Lower lobe of right lung (tissue), 2 donors: ENCODE data around the gene ATP1A4. TPM values are rescaled to one million over a fixed set of nuclear protein-coding genes. Genes with fewer than 3 reads are reported as not detected.
A peak's percentile ranks its signal among the peaks of the same experiment; 100 is the strongest.

Experiments
- ATAC-seq, 2 donors: fragments of 200-7000 bp; cut with Tn5 transposase; one replicate each; pipeline ENCODE4 v1.9.1; 2020 to 2022; ENCODE audit warnings: mild to moderate bottlenecking in 2 of 2, moderate library complexity in 2 of 2
- DNase-seq: peaks from one replicate; pipeline ENCODE4 v3.0.0-alpha.2; 2020
- H3K27ac ChIP-seq: fragments of 200-600 bp; one replicate; pipeline ENCODE4 v1.8.0; 2022
- H3K27me3 ChIP-seq: fragments of 200-600 bp; one replicate; pipeline ENCODE4 v1.8.0; 2022; ENCODE audit warnings: low read depth
- H3K36me3 ChIP-seq: fragments of 200-600 bp; one replicate; pipeline ENCODE4 v1.8.0; 2022; ENCODE audit warnings: mild to moderate bottlenecking
- H3K4me1 ChIP-seq: fragments of 200-600 bp; one replicate; pipeline ENCODE4 v1.8.0; 2022
- H3K4me3 ChIP-seq: fragments of 200-600 bp; one replicate; pipeline ENCODE4 v1.8.0; 2022; ENCODE audit warnings: mild to moderate bottlenecking
- H3K9me3 ChIP-seq: fragments of 200-600 bp; one replicate; pipeline ENCODE4 v1.8.0; 2022
- intact Hi-C: fragments of 100-400 bp; cut with DNase I; formaldehyde crosslinking; loops from one replicate; pipeline ENCODE4 v1.11.0; 2022
- total RNA-seq: library from RNA; stranded (reverse); fragmentation: NEBNext Ultra II Directional; extraction: Animal tissue kit (Norgen Biotek cat#: 25700); gene quantifications from one replicate; pipeline ENCODE4 v1.2.1, GENCODE V29; 2021
- TF ChIP-seq, protein P1 (sequence below): fragments of 200-600 bp; IDR thresholded peaks from one replicate; pipeline ENCODE4 v1.8.0; 2022; ENCODE audit warnings: antibody characterized with exemption, mild to moderate bottlenecking
- donor health status: DM: no; HTN: yes; CAD: no; lungs with severe emphysema.

Gene ATP1A4
- total RNA-seq, 1 donor from 2014 or later = 1.1 TPM

DNA sequence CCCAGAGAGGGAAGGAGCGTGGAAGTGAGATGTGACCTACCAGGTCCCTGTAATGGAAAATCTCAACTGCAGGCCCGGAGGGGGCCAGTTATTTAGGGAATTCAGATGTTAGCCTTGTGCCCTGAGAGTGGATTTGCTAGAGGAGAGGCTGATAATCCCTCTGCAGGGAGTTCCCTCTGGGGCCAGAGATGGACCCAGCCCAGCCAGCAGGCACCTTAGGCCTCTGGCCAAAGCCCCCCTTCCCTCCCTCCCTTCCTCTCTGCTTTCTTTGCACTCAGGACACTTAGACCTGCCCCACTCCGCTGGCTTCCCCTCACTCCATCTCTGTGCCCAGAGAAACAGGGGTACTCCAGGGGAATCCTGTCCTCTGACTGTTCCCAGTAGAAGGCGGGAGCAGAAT, 37.3 kb upstream of the ATP1A4 start:
- Histone ChIP-seq H3K27ac (no peak overlapping the region), H3K9me3 (no peaks in the 10 kb centered on the region), H3K4me3 (no peak overlapping the region), H3K4me1 (no peaks in the 10 kb centered on the region), H3K27me3 (peaks cover 9% of the 10 kb centered on the region), H3K36me3 (no peaks in the 10 kb centered on the region)
- TF ChIP-seq, protein P1, sequence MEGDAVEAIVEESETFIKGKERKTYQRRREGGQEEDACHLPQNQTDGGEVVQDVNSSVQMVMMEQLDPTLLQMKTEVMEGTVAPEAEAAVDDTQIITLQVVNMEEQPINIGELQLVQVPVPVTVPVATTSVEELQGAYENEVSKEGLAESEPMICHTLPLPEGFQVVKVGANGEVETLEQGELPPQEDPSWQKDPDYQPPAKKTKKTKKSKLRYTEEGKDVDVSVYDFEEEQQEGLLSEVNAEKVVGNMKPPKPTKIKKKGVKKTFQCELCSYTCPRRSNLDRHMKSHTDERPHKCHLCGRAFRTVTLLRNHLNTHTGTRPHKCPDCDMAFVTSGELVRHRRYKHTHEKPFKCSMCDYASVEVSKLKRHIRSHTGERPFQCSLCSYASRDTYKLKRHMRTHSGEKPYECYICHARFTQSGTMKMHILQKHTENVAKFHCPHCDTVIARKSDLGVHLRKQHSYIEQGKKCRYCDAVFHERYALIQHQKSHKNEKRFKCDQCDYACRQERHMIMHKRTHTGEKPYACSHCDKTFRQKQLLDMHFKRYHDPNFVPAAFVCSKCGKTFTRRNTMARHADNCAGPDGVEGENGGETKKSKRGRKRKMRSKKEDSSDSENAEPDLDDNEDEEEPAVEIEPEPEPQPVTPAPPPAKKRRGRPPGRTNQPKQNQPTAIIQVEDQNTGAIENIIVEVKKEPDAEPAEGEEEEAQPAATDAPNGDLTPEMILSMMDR = no peak
- intact Hi-C loops = no loop called here
- no peak for DNase-seq
- ATAC-seq = no peak

DNA sequence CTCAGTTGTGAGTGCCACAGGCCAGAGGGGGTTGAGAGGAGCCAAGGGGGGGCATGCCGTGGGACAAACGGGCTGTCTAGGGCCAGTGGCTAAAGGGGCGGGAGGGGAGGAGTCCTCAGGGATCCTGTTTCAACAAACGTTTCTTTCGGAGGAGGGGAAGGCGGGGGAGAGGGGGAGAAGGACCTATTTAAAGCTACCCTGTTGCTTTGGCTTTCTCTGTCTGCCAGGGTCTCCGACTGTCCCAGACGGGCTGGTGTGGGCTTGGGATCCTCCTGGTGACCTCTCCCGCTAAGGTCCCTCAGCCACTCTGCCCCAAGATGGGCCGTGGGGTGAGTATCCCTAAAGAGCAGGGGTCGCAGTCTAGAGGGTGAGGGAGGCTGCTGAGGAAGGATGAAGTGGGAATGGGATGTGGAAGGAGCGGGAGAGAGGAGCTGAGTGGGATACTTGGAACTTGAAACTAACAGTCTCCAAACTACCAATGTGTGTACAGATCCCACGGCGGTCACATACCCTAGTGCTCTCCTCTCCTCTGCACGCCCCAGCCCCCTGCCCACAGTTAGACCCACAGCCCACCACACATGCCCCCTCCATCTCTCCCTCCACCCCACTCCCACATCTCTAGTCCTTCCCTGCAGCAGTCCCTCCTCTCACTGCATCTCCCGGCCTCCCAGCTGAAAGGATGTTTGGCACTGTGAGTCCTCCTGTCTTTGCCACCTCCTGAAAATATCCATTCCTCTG, 35.7 kb upstream of the ATP1A4 start, which contains the start of gene ATP1A2:
TSS of gene ATP1A2 (plus strand) at position 215 of the 738 bp plus-strand sequence. CDS start at position 318, 103 bp downstream.
- DNase-seq (no peak), ATAC-seq (peak in 1 of 2 donors; percentile 18)
- Histone ChIP-seq H3K9me3 (no peaks in the 10 kb centered on the region), H3K27ac (no peak within 1 kb of the TSS), H3K4me1 (no peaks in the 10 kb centered on the region), H3K36me3 (no peaks in the 10 kb centered on the region), H3K4me3 (peak within 1 kb of the TSS; percentile 1), H3K27me3 (peaks cover 5% of the 10 kb centered on the region)
- intact Hi-C loops = no loop called here
- TF ChIP-seq, protein P1 = no peak

DNA sequence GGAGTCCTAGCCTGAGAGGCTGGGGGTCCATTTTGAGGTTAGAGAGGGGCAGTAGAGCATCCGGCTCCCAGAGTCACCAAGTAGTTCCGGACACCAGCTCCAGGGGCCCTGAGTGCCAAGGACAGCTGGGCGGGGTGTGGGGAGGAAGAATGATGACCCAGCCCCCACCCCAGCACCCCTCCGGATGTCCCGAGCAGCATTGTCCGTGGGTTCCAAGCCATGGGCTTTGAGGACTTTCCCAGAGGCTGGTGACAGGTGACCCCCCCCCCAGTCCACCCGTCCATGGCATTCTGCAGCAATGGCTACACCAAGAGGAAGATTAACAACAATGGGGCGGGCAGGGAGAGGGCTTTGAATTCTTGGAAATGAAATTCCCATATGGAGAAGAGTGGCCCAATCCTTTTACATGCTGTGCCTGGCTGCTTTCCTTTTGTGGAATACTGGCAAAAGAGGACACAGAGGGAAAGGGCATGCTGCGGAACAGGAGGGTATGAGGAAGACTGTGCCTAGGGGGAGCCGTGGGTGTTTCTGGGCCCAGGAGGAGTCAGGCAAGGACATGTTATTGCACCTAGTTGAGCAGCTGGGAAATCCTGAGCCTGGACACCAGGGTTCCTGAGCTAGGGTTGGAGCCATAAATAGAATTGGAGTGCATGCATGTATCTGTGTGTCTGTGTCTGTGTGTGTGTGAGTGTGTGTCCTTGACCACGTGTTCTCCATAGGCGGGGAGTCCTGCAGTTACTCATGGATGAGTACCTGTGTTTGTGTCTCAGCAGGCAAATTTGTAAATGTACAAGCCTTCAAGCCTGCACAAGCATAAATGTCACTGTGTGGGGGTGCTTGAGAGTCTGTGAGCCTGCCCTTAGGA, 34.9 kb upstream of the ATP1A4 start:
- DNase-seq (no peak), ATAC-seq (no peak)
- Histone ChIP-seq H3K27ac (no peak overlapping the region), H3K4me3 (peak overlapping the region; percentile 1), H3K4me1 (no peaks in the 10 kb centered on the region), H3K27me3 (peaks cover 5% of the 10 kb centered on the region), H3K36me3 (no peaks in the 10 kb centered on the region), H3K9me3 (no peaks in the 10 kb centered on the region)
- intact Hi-C loops = no loop called here
- TF ChIP-seq, protein P1 = no peak

DNA sequence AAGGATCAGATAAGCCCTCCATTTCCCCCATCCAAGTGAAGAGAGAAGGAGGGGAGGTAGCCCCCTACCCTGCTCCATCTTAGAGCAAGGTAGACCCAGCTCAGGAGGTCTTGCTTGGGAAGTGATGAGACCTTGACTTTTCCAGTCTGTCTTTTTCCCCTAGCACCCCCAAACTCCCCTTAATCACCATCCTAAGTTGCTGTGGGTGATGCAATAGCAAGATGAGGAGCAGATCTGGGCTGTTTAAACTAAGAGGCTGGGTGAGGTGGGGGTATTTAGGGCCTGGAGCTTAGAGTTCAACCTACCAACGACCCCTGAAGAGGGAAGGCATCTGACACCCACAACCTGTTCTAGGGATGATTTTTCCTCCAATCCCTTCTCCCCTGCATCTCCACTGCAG, 34.1 kb upstream of the ATP1A4 start:
- DNase-seq (no peak), ATAC-seq (no peak)
- TF ChIP-seq, protein P1 = no peak
- Histone ChIP-seq H3K4me3 (no peak overlapping the region), H3K36me3 (no peaks in the 10 kb centered on the region), H3K9me3 (no peaks in the 10 kb centered on the region), H3K27ac (no peak overlapping the region), H3K27me3 (peaks cover 5% of the 10 kb centered on the region), H3K4me1 (no peaks in the 10 kb centered on the region)
- intact Hi-C loops = no loop called here

DNA sequence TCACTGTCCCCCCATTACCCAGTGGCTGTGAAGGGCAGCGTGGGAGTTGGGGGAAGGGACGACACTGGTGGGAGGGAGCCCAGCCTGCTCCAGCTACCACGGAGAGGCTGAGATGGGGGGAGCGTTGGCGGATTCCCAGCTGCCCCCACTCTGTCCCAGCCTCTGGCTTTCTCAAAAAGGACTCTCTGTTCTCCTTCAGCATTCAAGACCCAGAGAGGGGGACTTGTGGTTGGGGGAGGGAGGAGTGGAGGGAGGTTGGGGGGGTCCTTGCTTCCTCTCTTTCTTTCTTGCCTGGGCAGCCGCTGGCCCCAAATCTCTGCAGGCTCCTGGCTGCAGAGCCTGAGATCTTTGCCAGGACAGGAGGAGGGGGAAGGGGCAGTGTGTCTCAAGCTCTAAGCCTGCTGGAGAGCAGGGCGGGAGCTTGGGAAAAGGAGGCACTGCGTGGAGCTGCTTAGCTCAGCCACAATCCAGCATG, 33.7 kb upstream of the ATP1A4 start:
- Histone ChIP-seq H3K4me3 (no peak overlapping the region), H3K27me3 (peaks cover 5% of the 10 kb centered on the region), H3K27ac (no peak overlapping the region), H3K4me1 (no peaks in the 10 kb centered on the region), H3K36me3 (no peaks in the 10 kb centered on the region), H3K9me3 (no peaks in the 10 kb centered on the region)
- no peak for DNase-seq
- TF ChIP-seq, protein P1 = no peak
- ATAC-seq = peak in 1 of 2 donors; percentile 53
- intact Hi-C loops = no loop called here
